Endothelial cell of umbilical vein (primary cell): ENCODE measurements around the gene RNF146. TPM values are rescaled to one million over a fixed set of nuclear protein-coding genes. Genes with fewer than 3 reads are reported as not detected.

Source experiments
- BruUV-seq: library from RNA; stranded (reverse); fragments of 400-500 nt; replicated peaks from 2 replicates; lab custom pipeline; 2021; lab: Mats Ljungman, UMichigan
- CTCF ChIA-PET: fragments of 300-600, 350-600 bp; sonication (Branson Sonifier 250); formaldehyde crosslinking; loops from one replicate; lab custom pipeline; 2021; ENCODE audit warnings: antibody characterized with exemption, inconsistent platforms; lab: Charles Lee
- POLR2A ChIA-PET: fragments of 300-600, 350-600 bp; sonication (Branson Sonifier 250); formaldehyde crosslinking; loops from one replicate; lab custom pipeline; 2021; ENCODE audit warnings: antibody characterized with exemption, inconsistent platforms; lab: Charles Lee
- DNase-seq: peaks from one replicate; pipeline ENCODE4 v3.0.0-alpha.2; 2011; ENCODE audit warnings: low read depth, low spot score
- FAIRE-seq: peaks from 2 replicates; lab custom pipeline; 2011; peaks lifted over from hg19 to GRCh38; lab: Jason Lieb, UNC
- H2AFZ ChIP-seq: 2 replicates; pipeline ENCODE4 v1.6.0; 2012; ENCODE audit warnings: low read depth, low read length, control low read depth, inconsistent platforms
- H3K27ac ChIP-seq: 2 replicates; pipeline ENCODE4 v1.5.1; 2011; ENCODE audit warnings: low read depth, mild to moderate bottlenecking, control low read depth, low read length, moderate library complexity; ENCODE audit not compliant: insufficient read depth
- H3K27me3 ChIP-seq, 2 experiments: 2 replicates each; pipeline versions ENCODE4 v1.6.0 to v1.6.1; 2011; ENCODE audit warnings: low read length in 2 of 2, mixed read lengths in 1 of 2; ENCODE audit not compliant: control insufficient read depth in 2 of 2, insufficient read depth in 2 of 2
- H3K36me3 ChIP-seq, 2 experiments: 2 replicates in 1 of 2; 3 replicates in 1 of 2; pipeline ENCODE4 v1.5.1; 2011; ENCODE audit warnings: low read length in 2 of 2, mild to moderate bottlenecking in 1 of 2, moderate library complexity in 1 of 2; ENCODE audit not compliant: control insufficient read depth in 2 of 2, insufficient read depth in 2 of 2; ENCODE audit errors: extremely low read depth in 1 of 2
- H3K4me1 ChIP-seq: 3 replicates; pipeline ENCODE4 v1.5.1; 2011; ENCODE audit warnings: mild to moderate bottlenecking, low read length; ENCODE audit not compliant: control insufficient read depth, insufficient read depth; ENCODE audit errors: extremely low read depth
- H3K4me2 ChIP-seq: 2 replicates; pipeline ENCODE4 v1.6.1; 2011; ENCODE audit warnings: low read length, control low read depth, mixed read lengths; ENCODE audit not compliant: insufficient read depth
- H3K4me3 ChIP-seq, 3 experiments: fragments of 200-600 bp in 1 of 3; sonication (generic), shearing (Covaris generic) in 1 of 3; replicated peaks in 1 of 3; 2 replicates each; pipeline ENCODE4 v1.5.1; 2011 to 2016; ENCODE audit warnings: control low read depth in 3 of 3, low read length in 3 of 3, mild to moderate bottlenecking in 2 of 3, inconsistent platforms in 1 of 3, low read depth in 1 of 3, moderate library complexity in 1 of 3; ENCODE audit not compliant: insufficient read depth in 1 of 3
- H3K79me2 ChIP-seq: 2 replicates; pipeline ENCODE4 v1.6.0; 2012; ENCODE audit warnings: low read length, inconsistent platforms; ENCODE audit not compliant: control insufficient read depth, insufficient read depth
- H3K9ac ChIP-seq: replicated peaks from 2 replicates; pipeline ENCODE3; 2011; ENCODE audit warnings: low read length, control low read depth; ENCODE audit not compliant: insufficient read depth; ENCODE audit errors: extremely low read depth
- H3K9me1 ChIP-seq: replicated peaks from 3 replicates; pipeline ENCODE4 v1.6.0; 2011; ENCODE audit warnings: mild to moderate bottlenecking, low read length; ENCODE audit not compliant: control insufficient read depth, insufficient read depth; ENCODE audit errors: extremely low read depth
- H3K9me3 ChIP-seq: replicated peaks from 2 replicates; pipeline ENCODE4 v1.5.1; 2012; ENCODE audit warnings: low read length, inconsistent platforms; ENCODE audit not compliant: control insufficient read depth, insufficient read depth
- H4K20me1 ChIP-seq: replicated peaks from 2 replicates; pipeline ENCODE3; 2011; ENCODE audit warnings: mild to moderate bottlenecking, low read length; ENCODE audit not compliant: control insufficient read depth, insufficient read depth; ENCODE audit errors: extremely low read depth
- CTCF ChIP-seq, 2 donors: IDR thresholded peaks; 1 replicate in 1 of 2; 2 replicates in 1 of 2; pipeline ENCODE4 v1.5.1; 2011; ENCODE audit warnings: low read length in 2 of 2, mild to moderate bottlenecking in 2 of 2, moderate library complexity in 2 of 2, control low read depth in 1 of 2, inconsistent platforms in 1 of 2, low read depth in 1 of 2; ENCODE audit not compliant: insufficient read depth in 1 of 2; ENCODE audit errors: extremely low read depth in 1 of 2
- EZH2 ChIP-seq: IDR thresholded peaks from 2 replicates; pipeline ENCODE4 v1.6.1; 2012; ENCODE audit warnings: borderline replicate concordance, low read depth, mild to moderate bottlenecking, moderate library complexity, low read length, inconsistent platforms; ENCODE audit not compliant: severe bottlenecking
- FOS ChIP-seq: IDR thresholded peaks from 2 replicates; pipeline ENCODE4 v1.6.1; 2011; ENCODE audit warnings: mild to moderate bottlenecking, low read length, moderate library complexity, borderline replicate concordance; ENCODE audit not compliant: insufficient read depth
- GATA2 ChIP-seq: IDR thresholded peaks from 2 replicates; pipeline ENCODE4 v1.7.0; 2011; ENCODE audit warnings: low read depth, mild to moderate bottlenecking, moderate library complexity, mixed read lengths, low read length; ENCODE audit not compliant: insufficient read length, insufficient read depth
- JUN ChIP-seq: IDR thresholded peaks from 2 replicates; pipeline ENCODE4 v1.6.1; 2011; ENCODE audit warnings: borderline replicate concordance, low read depth; ENCODE audit not compliant: insufficient read length, insufficient read depth
- MAX ChIP-seq: IDR thresholded peaks from 2 replicates; pipeline ENCODE4 v1.6.1; 2011; ENCODE audit not compliant: insufficient read depth, insufficient read length
- MYC ChIP-seq: IDR thresholded peaks from one replicate; pipeline ENCODE4 v1.6.1; 2011; ENCODE audit warnings: mild to moderate bottlenecking, low read depth, low read length
- POLR2A ChIP-seq: IDR thresholded peaks from 2 replicates; pipeline ENCODE4 v1.6.1; 2012; ENCODE audit warnings: low read depth, mild to moderate bottlenecking, control low read depth, low read length
- POLR2AphosphoS5 ChIP-seq: IDR thresholded peaks from 2 replicates; pipeline ENCODE4 v1.6.1; 2012; ENCODE audit warnings: low read depth, mild to moderate bottlenecking, control low read depth, low read length, moderate library complexity; ENCODE audit not compliant: insufficient read depth
- dilution Hi-C: fragments of 300-500 bp; cut with MboI; formaldehyde crosslinking; loops from one replicate; pipeline ENCODE4 v1.15.0; 2019; ENCODE audit warnings: low sequenced_read_pairs; ENCODE audit not compliant: extremely low pct_ligation_motif_present
- intact Hi-C: fragments of 100-400 bp; cut with micrococcal nuclease; formaldehyde crosslinking; loops from one replicate; pipeline ENCODE4 v1.10.0; 2022
- polyA plus RNA-seq, 4 experiments: library from polyadenylated mRNA; depleted of rRNA in 3 of 4; stranded (reverse) in 3 of 4; unstranded in 1 of 4; fragments of >200 nt; gene quantifications; 2 replicates each; pipeline versions ENCODE4 v1.2.1 to v1.2.3, GENCODE V29; 2011 to 2012; ENCODE audit warnings: missing spikeins in 1 of 4
- total RNA-seq: library from RNA; stranded (reverse); gene quantifications from 2 replicates; pipeline ENCODE4 v1.2.3, GENCODE V29; 2021

The RNF146 gene
- total and polyA plus RNA-seq, 2 donors (not counting 3 experiments of a cell fraction or from before 2014, with no cell fraction given), result 37.5 to 48.1 TPM

- Histone ChIP-seq H4K20me1 (no peaks in the 10 kb centered on the region), H3K36me3 (no peaks in the 10 kb centered on the region), H3K9ac (no peak overlapping the region), H3K4me1 (peaks cover 14% of the 10 kb centered on the region), H2AFZ (no peak overlapping the region), H3K27ac (no peak overlapping the region), H3K79me2 (no peaks in the 10 kb centered on the region), H3K4me3 (no peak overlapping the region), H3K4me2 (no peak overlapping the region), H3K9me3 (no peaks in the 10 kb centered on the region), H3K27me3 (peaks cover 0 to 2% of the 10 kb centered on the region in 2 experiments), H3K9me1 (no peaks in the 10 kb centered on the region)
- CTCF ChIA-PET, result interaction anchor here (1.1 kb wide), 1 partner anchor 9 kb away, joined by 3 read pairs; no protein-coding TSS in a partner anchor
- no peak for DNase-seq
- intact Hi-C loops (no loop called here), dilution Hi-C loops (no loop called here)
- TF ChIP-seq POLR2AphosphoS5 (no peak), MYC (no peak), EZH2 (no peak), CTCF (IDR thresholded peaks at IDR 0.05; ENCODE audit: extremely low read depth in 1 of 2, insufficient read depth in 1 of 2, low read depth in 1 of 2, low read length in 2 of 2) (no peak), POLR2A (no peak), JUN (no peak), GATA2 (no peak), FOS (no peak), MAX (no peak)
- no peak for FAIRE-seq
- POLR2A ChIA-PET, result no interaction called here
- no TSS peak for BruUV-seq
Measured at GRCh38 chr6:127219869-127220268, 46.8 kb upstream of the RNF146 start.
